Hepatocyte (in vitro differentiated cells): Measurements from ENCODE around the gene OSTN.

Source experiments
- CTCF ChIP-seq: fragments of 200-600 bp; sonication (generic); IDR thresholded peaks from 2 replicates; pipeline ENCODE4 v1.5.1; 2016; ENCODE audit warnings: antibody characterized with exemption, mild to moderate bottlenecking; ENCODE audit not compliant: poor library complexity
- EZH2 ChIP-seq: fragments of 200-600 bp; sonication (generic); IDR thresholded peaks from 2 replicates; pipeline ENCODE4 v1.6.1; 2016; ENCODE audit warnings: antibody characterized with exemption, mild to moderate bottlenecking, borderline replicate concordance
- EZH2phosphoT487 ChIP-seq: fragments of 200-600 bp; sonication (generic); IDR thresholded peaks from one replicate; pipeline ENCODE4 v1.6.1; 2018; ENCODE audit warnings: antibody characterized with exemption, mild to moderate bottlenecking, low read depth, moderate library complexity; ENCODE audit not compliant: unreplicated experiment, severe bottlenecking

DNA sequence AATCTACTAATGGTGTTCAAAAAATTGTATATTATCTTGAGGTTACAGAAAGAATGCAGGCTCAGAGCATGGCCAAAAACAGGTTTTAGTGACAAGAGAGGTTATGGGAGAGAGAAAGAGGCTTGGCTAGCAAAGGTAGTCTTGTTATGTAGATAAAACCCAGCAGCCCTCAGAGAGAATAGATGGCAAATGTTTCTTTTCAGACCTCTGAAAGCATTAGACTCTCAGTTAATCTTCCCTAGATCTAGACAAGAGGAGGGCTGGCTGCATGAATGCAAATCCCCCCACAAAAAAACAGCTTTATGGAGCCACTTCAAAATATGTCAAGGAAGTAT lies 62.2 kb downstream of the OSTN start:
- TF ChIP-seq CTCF (no peak), EZH2 (no peak), EZH2phosphoT487 (no peak)
